ENCODE results near the gene ECE1.

The ECE1 gene

DNA sequence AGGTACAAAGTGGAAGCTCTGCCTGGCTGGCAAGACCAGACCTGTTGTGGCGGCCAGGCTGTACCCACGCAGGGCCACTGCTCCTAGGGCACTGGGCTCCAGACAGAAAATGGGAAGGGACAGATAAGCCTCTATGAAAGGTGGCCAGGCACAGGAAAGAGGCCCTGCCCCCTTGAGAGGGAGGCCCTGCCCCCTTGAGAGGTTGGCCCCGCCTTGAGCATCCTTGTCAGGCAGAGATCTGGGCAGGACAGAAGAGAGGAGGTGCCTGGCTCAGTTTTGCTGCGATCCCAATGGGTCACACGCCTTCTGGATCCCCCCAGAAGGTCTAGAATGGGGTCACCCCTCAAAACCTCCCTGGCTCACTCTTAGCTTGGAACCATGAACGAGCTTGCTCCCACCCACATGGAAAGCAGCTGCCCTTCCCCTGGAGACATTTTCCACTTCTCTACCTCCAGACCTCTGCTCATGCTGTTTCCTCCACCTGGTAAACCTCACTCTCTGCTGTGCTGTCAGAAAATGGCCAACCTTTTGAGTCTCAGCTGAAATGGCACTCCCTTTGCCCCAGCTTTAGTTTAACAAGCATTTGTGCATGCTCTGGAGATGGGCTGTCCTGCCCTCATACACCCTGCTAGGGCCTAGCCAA lies 17.5 kb upstream of the ECE1 start:
- DNase-seq, result no peak

DNA sequence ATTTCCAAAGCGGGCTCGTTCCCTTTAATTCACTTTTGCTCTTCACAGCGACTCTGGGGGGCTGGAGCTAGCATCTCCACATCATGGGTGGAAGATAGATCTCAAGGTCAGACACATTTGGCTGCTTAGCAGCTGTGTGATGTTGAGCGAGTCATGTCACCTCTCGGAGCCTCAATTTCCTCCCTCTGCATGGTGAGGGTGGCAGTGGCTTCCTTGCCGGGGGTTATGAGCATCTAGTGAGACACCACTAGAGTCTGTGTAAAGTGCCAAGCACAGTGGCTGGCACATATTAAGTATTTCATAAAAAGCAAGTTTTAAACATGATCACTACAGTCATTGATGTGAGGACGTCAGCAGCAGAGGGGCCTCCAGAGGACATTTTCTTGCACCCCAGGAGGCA lies 16.9 kb upstream of the ECE1 start:
- DNase-seq, result no peak

DNA sequence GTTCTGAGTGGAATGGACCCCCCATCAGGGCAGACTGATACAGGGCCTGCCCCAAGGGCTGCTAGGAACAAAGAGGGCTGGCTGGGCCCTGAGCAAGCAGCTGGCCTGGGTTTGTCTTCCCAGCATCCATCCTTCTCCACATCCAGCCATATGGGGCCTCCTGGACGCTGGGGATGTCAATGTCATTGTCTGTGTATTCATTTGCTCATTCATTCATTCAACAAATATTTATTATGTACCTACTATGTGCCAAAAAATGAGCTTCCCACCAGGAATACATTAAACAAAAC lies 15.6 kb upstream of the ECE1 start:
- DNase-seq, result no peak

DNA sequence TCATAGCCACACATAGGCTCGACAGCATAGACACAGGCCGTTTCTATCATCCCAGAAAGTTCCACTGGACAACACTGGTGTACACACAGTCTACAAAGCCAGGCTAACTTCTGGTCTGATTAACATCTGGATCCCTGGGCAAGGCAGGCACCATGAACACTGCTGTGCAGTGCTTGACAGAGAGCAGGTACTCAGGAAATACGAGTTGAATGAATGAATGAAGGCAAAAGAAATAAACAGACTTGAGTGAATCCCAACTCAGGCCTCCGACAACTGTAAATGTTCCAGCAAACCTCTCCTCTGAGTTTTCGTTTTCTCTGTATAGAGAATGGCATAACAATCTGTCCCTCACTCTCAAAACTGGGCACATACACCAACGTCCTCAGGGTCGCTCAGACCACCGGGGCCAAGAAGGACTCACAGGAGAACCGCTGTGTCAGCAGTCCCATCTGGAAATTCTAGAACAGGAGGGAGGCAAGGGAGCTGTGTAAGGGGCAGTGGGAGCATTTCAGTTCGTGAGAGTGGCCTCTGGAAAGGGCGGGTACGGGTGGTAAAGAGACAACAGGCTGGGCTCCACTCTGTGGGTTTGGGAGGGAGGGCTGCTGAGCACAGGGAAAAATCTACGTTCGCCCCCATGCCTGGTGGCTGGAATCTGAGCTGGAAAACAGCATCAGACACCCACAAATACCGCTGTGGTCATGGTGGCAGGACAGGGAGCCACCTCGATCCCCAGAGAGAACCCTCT lies 15.1 kb upstream of the ECE1 start:
- no peak for DNase-seq

DNA sequence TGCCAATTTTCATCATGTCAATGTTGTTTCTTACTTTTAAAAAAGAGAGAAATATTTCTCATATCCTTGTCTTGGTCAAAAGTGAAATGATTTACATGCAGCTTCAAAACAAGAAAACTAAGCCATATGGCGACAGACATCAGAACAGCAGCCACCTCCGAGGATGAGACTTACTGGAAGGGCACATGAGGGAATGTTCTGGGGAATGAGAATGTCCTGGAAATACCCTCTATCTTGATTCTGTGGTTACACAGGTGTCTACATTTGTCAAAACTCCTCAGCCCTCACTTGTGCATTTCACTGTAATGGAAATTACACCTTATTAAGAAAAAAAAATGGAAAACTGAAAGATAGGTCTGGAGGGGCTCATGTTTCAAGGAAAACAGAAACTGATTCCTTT lies 14.2 kb upstream of the ECE1 start:
- no peak for DNase-seq

DNA sequence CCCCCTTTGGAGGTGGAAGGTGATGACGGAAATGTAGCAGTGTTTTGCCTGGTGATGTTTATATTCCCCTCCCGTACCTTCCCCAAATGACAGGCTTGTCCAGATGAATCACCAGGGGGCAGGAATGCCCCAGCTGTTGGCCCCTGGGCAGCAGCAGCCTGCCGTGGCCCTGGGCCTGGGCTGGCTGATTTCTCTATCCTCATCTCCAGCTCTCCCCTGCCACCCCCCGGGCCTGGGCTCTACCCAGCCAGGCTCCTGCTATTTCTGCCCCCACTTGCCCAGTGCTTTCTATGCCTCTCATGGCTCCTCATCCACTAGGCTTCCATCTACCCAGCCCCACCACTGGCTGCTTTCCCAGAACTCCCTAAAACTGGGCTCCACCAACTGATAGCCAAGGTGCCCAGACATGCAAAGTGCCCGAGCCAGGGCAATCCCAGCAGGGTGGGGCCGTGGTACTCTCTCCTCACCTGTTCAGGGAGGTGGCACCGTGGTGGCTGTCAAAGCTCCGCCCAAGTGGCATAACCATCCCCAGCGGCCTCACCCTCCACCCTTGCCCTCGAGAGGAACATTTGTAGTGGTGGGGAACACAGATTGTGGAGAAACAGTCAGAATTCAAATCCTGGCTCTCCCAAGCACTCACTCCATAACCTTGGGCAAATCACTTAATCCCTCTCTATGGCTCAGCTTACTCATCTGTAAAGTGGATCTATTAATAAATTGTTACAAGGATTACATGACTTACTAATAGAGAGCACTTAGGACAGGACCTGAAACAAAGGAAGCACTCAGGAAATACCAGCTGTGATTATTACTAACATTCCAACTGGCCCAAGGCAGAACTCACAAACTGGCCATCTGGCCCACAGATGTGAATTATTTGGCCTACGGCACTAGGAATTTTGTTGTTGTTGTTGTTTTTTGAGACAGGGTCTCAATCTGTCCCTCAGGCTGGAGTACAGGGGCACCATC lies 12.8 kb upstream of the ECE1 start:
- DNase-seq, result no peak

DNA sequence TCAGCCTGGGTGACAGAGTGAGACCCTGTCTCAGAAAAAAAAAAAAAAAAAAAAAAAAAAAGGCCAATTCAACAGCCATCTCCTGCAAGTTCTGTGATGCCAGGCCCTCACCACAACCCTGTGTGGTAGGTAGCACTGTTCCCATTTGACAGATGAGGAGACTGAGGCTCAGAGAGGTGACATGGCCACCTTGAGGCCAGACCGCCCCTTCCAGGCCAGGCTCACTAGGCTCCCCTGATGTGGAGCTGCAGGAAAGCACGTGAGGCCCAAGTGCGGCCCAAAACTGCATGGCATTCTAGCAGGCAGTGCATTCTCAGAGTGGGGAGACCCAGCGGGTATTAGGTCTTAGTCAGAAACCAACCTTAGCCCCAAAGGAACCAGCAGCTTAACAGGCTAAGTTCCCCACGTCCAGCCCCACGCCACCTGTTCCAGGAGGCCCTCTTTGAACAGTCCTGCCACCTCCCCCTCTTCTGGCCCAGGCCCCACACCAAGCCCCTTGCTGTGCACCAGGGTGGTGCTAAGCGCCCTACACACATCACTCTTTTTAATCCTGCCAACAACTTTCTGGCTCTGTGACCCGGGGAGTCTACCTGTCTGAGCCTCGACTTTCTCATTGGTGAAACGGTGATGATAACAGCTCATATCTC lies 11.7 kb upstream of the ECE1 start:
- no peak for DNase-seq

DNA sequence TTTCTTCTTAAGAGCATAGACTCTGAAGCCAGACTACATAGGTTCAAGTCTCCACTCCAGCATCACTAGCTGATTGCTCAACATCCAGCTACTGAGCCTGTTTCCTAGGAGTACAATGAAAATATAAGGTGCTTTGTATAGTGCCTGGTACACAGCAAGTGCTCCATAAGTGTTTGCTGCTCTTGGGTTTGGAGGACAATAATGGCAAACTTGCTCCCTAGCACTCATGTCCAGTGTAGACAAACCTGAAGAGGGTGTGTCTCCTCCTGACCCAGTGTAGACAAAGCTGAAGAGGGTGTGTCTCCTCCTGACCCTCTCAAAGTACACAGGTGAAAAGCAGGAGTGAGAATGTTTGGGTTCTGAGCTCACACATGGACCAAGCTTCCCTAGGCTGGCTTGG lies 10.5 kb upstream of the ECE1 start:
- no peak for DNase-seq

DNA sequence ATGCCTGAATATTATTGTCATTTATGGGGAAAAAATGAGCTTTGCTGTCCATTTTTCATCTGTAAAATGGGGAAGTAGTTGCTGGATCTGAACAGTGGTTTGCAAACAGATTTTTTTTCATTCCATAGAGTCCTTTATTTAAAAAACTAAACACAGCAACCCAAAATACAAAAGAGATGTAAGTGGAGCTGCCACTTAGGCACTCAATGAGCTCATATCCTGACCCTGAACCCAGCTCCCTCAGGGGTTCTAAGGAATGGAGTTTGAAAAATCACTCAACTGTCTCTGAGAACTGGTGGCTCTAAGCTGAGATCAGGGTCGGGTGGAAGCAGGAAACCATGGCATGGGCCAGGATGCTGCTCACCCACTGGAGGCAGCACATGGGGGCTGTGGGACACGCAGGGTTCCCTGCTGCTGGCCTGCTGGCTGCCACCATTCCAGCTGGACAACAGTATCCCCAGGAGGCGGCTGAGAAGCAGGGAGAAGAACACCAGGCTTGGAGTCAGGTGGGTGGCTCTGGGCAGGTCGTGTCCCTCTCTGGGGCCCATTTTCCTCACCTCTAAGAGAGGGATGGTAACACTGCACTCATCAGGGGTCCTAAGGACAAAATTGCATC lies 9.6 kb upstream of the ECE1 start:
- no peak for DNase-seq

DNA sequence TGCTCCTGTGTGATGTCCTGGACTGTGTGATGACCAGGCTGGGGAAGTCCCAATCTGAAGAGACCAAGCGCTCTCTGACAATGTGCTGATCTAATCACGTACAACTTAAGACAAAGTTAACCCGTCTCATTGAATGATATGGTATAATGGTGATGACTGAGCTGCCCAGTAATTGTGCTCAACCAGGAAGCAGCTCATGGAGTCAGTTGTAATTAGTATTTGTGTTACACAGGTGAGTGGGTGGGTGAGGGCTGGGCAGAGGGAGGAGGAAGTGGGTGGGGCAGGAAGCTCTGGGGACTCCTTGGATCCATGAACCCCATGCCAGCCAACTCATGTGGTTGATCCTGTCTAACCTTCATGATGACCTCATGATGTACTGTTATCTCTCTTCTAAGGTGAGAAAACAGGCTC lies 8.7 kb upstream of the ECE1 start:
- DNase-seq, result no peak

DNA sequence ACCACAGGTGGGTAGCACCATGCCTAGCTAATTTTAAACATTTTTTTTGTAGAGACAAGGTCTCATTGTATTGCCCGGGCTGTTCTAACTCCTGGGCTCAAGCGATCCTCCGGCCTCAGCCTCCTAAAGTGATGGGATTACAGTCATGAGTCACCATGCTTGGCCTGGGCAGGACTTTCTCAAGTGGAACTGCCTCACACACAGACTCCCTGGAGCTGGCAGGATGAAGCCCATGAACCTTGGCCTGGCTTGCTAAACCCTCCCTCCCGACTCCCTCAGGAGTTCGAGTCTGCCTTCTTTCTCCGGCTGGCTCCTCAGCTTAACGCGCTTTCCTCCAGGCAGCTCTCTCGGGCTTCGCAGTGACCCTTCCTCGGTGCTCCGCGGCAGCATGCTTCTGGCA lies 7.7 kb upstream of the ECE1 start:
- DNase-seq, result no peak

DNA sequence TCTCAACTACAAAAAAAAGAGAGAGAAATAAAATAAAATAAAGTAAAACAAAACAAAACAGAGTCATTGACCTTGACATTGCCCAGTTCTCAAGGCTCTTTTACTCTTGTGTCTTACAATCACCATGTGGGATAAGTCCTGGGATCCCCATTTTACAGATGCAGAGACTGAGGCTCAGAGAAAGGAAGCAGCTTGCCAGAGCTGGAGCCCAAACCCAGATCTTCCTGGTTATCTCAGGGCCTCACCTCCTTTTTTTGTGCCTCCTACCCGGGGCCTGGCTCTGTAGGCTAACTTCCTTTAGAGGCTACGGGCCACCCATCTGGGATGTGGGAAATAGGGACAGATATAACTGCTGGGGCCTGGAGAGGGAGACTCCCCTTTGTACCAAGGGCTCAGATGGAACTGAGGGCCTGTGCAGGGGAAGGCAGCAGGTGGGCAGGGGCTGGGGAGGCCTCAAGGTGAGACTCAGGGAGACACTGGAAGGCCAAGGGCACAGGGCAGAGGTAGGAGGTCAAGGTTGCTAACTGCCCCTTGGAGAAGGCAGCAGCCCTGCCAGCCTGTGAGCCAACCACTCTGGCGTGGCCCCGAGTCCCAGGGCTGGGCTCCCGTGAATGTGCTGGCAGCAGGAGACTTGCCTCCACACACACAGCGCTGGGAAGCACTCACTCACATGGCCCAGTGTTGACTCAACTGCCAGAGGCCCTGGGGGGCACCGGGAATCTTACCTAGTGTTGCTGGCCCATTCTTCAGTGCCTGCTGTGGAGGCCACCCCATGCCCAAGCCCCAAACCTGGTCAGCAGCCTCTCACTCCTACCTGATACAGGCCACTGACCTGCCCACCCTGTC lies 6.5 kb upstream of the ECE1 start:
- no peak for DNase-seq

DNA sequence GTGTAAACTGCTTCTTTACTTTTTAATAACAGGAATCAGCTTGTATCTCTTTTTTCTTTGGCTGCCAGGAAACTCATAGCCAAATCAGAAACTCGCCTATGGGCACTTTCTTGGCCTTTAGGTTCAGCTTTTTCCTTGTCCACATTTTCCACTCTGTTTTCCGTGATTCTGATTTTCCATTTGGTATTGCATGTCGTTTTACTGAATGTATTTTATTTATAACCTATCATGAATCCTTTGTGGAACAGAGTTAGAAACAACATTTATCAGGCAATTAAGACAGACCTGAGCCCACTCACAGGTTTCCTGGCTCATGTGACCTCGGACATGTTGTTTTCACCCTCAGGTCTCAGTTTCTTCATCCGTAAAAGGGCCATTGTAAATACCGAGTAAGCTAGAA lies 5.3 kb upstream of the ECE1 start:
- no peak for DNase-seq

DNA sequence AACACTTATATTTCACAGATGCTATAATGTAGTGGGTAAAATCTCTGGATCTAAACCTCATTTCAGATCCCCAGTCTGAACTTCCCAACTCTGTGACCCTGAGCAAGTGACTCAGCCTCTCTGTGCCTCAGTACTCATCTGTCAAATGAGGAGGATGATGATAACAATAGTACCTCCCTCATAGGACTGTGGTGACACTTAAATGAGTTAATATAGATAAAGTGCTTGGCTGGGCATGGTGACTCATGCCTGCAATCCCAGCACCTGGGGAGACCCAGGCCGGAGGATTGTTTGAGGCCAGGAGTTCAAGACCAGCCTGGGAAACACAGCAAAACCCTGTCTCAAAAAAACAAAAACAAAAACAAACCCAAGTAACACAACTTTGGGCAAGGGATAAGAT lies 4.7 kb upstream of the ECE1 start:
- DNase-seq, result no peak

DNA sequence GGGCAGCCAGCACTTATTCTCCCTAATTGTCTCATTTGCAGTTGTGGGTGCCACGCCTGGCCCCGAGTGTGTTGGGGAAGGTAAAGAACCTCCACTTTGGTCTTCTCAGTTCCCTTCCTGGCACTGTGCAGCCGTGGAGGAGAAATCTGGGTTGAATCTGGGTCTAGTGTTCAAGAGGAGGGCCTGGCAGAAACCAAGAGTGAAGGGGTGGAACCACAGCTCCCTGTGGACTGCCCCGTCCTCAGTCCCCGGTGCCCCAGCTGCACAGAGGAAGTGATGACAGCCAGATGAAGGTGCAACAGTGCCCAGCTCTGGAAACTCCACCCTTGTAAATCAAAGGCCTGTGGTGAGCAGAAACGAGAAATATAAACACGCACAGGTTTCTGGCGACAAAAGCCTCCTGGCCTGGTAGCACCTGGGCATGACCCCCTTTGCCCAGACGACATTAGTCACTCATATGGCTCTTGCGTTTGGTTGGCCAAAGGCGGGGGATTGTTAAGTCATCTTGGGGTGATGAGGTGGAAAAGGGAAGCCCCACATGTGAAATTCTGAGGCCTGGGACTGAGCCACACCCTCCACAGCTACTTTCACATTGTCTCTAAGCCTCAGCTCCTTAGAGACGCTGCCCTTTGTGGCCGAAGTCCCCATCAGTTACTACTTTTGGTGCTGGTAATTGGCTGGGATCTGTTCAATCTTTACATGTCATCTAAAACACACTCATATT lies 4.2 kb upstream of the ECE1 start:
- DNase-seq, result no peak

DNA sequence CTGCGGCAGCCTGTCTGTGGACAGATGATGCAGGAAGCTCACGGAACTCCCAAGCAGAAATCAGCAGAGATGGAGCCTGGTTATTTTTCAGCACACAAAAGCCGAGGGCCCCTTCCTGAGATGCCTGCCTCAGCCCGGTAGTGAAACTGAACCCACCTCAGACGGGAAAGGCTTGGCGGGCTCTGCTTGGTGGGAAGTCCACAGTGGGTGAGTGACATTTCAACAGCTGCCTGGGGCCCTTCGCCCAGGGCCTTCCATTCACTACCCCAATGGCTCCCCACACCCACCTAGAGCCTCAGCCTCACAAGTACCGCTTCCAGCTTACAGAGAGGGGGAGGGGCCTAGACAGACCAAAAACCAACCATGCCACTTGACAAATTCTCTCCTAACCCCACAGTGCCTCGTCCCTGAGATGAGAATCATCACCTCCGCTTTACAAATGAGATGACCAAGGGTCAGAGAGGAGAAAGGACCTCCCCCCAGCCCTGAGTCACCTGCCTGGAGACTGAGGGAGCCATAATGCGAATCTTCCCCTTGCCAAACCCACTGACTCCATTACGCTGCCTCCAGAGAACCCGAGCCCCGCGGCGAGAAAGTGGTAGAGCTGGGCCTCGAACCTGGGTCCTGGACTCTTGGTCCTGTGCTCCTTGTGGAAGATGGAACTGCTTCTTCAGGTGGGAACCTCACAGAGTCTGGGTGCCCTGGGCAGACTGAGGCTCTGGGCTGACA lies 3.4 kb upstream of the ECE1 start:
- no peak for DNase-seq

DNA sequence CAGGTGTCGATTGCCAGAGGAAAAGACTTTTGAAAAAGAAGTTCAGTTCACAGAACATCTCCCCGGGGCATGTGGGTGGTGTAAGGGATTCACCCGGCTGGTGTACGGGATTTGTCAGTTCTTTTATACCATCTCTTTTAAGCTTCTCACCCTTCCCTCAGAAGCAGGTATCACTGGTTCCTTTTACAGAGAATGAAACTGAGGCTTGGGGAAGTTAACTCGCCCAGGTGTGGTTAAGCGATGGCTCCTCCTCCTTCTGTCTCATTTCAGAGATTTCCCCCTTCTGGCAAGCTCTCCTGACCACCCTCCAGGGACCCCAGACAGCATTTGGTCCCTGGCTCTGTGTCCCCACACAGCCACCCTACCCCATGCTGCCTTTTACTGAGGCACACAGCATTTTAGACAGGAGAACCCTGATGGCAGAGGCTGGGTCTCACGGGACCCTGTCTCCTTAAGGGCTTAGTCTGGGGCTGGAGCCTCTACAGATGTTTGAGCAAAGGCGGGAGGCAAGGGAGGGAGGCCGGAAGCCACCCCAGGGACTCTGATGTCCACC lies 2.8 kb upstream of the ECE1 start:
- no peak for DNase-seq

DNA sequence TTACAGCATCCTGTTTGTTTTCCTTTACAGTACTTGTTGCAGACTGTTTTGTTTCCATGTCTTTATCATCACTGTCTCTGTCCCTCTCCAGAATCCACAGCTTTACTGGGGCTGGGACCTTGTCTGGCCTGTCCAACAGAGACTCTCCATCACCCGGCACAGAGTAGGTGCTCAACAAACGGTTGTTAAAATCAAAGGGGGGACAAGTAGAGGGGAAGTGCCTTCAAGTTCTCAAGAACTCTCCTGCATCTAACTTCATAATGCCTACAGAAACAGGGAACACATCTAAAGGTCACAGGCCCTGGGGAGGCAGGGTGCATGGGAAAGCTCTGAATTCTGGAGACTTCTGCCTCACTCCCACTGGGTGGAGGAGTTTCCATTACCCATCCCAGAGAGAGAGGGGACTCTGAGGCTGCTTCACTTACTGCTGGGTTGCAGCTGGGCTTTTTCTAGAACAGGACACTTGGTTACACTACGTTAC lies 2.3 kb upstream of the ECE1 start:
- no peak for DNase-seq

DNA sequence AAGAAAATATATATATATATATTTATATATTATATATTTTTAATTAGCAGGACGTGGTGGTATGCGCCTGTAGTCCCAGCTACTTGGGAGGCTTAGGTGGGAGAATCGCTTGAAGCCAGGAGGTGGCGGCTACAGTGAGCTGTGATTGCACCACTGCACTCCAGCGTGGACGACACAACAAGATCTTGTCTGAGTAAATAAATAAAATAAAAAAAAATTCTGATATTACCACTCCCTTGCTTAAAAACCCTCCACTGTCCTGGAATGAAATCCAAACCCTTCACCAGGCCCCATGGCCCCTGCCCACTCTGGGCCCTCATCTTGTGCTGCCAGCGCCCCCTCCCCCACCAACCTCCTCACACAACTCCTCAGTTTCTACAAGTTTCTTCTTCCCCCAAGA lies 1.7 kb upstream of the ECE1 start:
- DNase-seq, result no peak

DNA sequence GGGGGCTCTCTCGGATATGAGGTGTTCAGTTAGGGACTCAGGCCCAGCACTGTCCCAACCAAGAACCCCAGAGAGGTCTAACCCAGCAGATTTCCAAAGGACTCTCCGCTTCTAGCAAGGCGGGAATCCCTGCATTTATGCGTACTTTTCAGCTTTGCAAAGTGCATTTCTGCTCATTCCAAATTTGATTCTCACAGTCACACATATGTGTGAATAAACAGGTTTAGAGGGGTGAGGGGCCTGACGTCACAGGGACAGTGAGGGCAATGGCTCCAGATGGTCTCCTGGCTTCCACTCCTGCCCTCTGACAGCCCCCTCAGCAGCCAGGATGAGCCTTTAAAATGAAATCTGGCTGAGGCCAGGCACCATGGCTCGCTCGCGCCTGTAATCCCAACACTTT lies 921 bp upstream of the ECE1 start:
- DNase-seq, result no peak
